ENCODE results near the gene RAB11FIP3. TPM values are rescaled to one million over a fixed set of nuclear protein-coding genes. Genes with fewer than 3 reads are reported as not detected.

Gene RAB11FIP3
- total RNA-seq, 1 experiment from 2014 or later = 37.1 TPM

GRCh38 chr16:536746-537145 is 111.3 kb downstream of the RAB11FIP3 start:
- no peak overlapping the region for H3K56ac ChIP-seq (ENCODE audit: insufficient read length, low read depth, low read length)

More at GRCh38 chr16:536746-537145, 111.3 kb downstream of the RAB11FIP3 start:
- Histone ChIP-seq H3K27me3 (ENCODE audit: insufficient read depth, low read length) (no peaks in the 10 kb centered on the region), H2BK15ac (ENCODE audit: low read depth, low read length) (no peak overlapping the region), H4K5ac (ENCODE audit: insufficient read length, low read depth, low read length) (no peak overlapping the region), H2BK5ac (ENCODE audit: insufficient read length, low read length) (no peak overlapping the region), H3K79me1 (ENCODE audit: insufficient read depth, low read depth, low read length, poor library complexity, severe bottlenecking) (no peaks in the 10 kb centered on the region), H3K4me2 (ENCODE audit: insufficient read depth, insufficient read length, low read length) (no peak overlapping the region), H3K4ac (ENCODE audit: low read depth, low read length) (no peak overlapping the region), H2AFZ (ENCODE audit: low read length) (no peak overlapping the region), H3K23me2 (ENCODE audit: insufficient read length, low read depth, low read length, poor library complexity, severe bottlenecking) (no peaks in the 10 kb centered on the region), H4K20me1 (ENCODE audit: control insufficient read depth, insufficient read depth, insufficient read length) (no peaks in the 10 kb centered on the region), H3K27ac (ENCODE audit: insufficient read length, low read depth, low read length) (no peak overlapping the region), H3K14ac (ENCODE audit: insufficient read depth, low read length) (no peak overlapping the region), H4K8ac (replicated peaks; ENCODE audit: insufficient read length, low read depth, low read length) (no peak overlapping the region), H3K4me1 (ENCODE audit: insufficient read depth, low read length) (no peaks in the 10 kb centered on the region), H3K9ac (ENCODE audit: extremely low read depth, insufficient read length, low read length) (no peak overlapping the region), H2BK120ac (ENCODE audit: low read depth, low read length, poor library complexity, severe bottlenecking) (no peak overlapping the region), H3K18ac (ENCODE audit: insufficient read length, low read depth, low read length) (no peak overlapping the region), H3K23ac (ENCODE audit: insufficient read length, low read depth, low read length) (no peak overlapping the region), H2AK5ac (ENCODE audit: insufficient read length, low read length) (no peak overlapping the region), H3T11ph (ENCODE audit: low read length) (no peak overlapping the region), H2BK12ac (ENCODE audit: insufficient read length, low read depth, low read length) (no peak overlapping the region), H4K91ac (ENCODE audit: insufficient read length, low read depth, low read length) (no peak overlapping the region), H2BK20ac (ENCODE audit: low read depth, low read length, poor library complexity, severe bottlenecking) (no peak overlapping the region), H3K9me3 (ENCODE audit: control insufficient read depth, low read depth, low read length) (no peaks in the 10 kb centered on the region), H3K79me2 (ENCODE audit: insufficient read depth, low read length) (no peaks in the 10 kb centered on the region; the same call in 1 of the 2 replicates)
- WGBS (ENCODE audit: extremely low coverage, insufficient read length, low lambda C conversion rate) = no CpG with 5 or more reads among the region's 17 CpGs
- no peak for TF ChIP-seq CTCF (conservative IDR thresholded peaks at IDR 0.05)
- H3K4me1 Mint-ChIP-seq = no peaks in the 10 kb centered on the region
- peaks cover 3 to 11% (median 6%) of the 10 kb centered on the region in 3 experiments; a peak in 6 of 7 replicates for H3K36me3 Mint-ChIP-seq (ENCODE audit: insufficient read depth in 1 of 3, low read depth in 3 of 3)
- no peak overlapping the region for H3K4me3 Mint-ChIP-seq
- no peak overlapping the region for H3K27ac Mint-ChIP-seq
- DNase-seq = no peak
- H3K9me3 Mint-ChIP-seq = no peaks in the 10 kb centered on the region
- no peaks in the 10 kb centered on the region for H3K27me3 Mint-ChIP-seq (ENCODE audit: low read depth)
